HepG2 (cell line): Measurements from ENCODE around the gene EGFL8.

Source experiments
- EZH2 ChIP-seq: conservative IDR thresholded peaks from 2 replicates; pipeline ENCODE4 v1.6.1; 2012; ENCODE audit warnings: mild to moderate bottlenecking, low read depth, low read length, moderate library complexity
- TERF1 ChIP-seq: sonication (generic); formaldehyde crosslinking; IDR thresholded peaks from 2 replicates; pipeline ENCODE4 v1.8.0; 2022; ENCODE audit warnings: mild to moderate bottlenecking, missing genetic modification reagents, moderate library complexity
- ZBTB26 ChIP-seq: IDR thresholded peaks from 2 replicates; pipeline ENCODE4 v1.6.1; 2016; ENCODE audit warnings: missing compliant biosample characterization, missing genetic modification reagents, borderline replicate concordance

- TF ChIP-seq TERF1 (no peak), EZH2 (no peak), ZBTB26 (CRISPR knock-in tag) (no peak)
Observed at GRCh38 chr6:32177183-32177787, 12.9 kb downstream of the EGFL8 start.
